Measurements from ENCODE around the gene NXPH3. TPM values are rescaled to one million over a fixed set of nuclear protein-coding genes. Genes with fewer than 3 reads are reported as not detected.

NXPH3 gene
- total RNA-seq, 1 experiment from 2014 or later: 0.26 TPM

- no peak for TF ChIP-seq EZH2phosphoT487 (IDR thresholded peaks at IDR 0.05; ENCODE audit: borderline replicate concordance, low read length)
- no peak for TF ChIP-seq EZH2 (IDR thresholded peaks at IDR 0.05; ENCODE audit: low read length, unreplicated experiment)
- TF ChIP-seq CTCF (conservative IDR thresholded peaks at IDR 0.05; ENCODE audit: low read depth, low read length): no peak
- BruUV-seq (replicated peaks): no TSS peak
- H3K4me2 ChIP-seq (ENCODE audit: low read length): no peak overlapping the region
- intact Hi-C loops (cut with micrococcal nuclease): no loop called here
- no peak overlapping the region for H3K4me3 ChIP-seq (ENCODE audit: low read length)
- ATAC-seq (no peak), DNase-seq (no peak)
- no peaks in the 10 kb centered on the region for H3K9me3 ChIP-seq (ENCODE audit: low read length)
- no peaks in the 10 kb centered on the region for H3K27me3 ChIP-seq (ENCODE audit: low read length)
- no peaks in the 10 kb centered on the region for H3F3A ChIP-seq (ENCODE audit: low read length, unreplicated experiment)
- H3K9me2 ChIP-seq (replicated peaks; ENCODE audit: low read length): no peaks in the 10 kb centered on the region
- H4K20me1 ChIP-seq (ENCODE audit: low read length): no peaks in the 10 kb centered on the region
- ChIA-PET CTCF (interaction anchor here (0.8 kb wide), 1 partner anchor 27 kb away, joined by 12 read pairs; no protein-coding TSS in a partner anchor), POLR2A (ENCODE audit: unreplicated experiment) (no interaction called here)
- H3K36me3 ChIP-seq (ENCODE audit: low read depth, low read length): peaks cover 42% of the 10 kb centered on the region
- H3K79me2 ChIP-seq (ENCODE audit: low read length): no peaks in the 10 kb centered on the region
- H3K27ac ChIP-seq (ENCODE audit: low read length): no peak overlapping the region
- no peak overlapping the region for H2AFZ ChIP-seq (ENCODE audit: low read length)
- no peaks in the 10 kb centered on the region for H3K4me1 ChIP-seq (ENCODE audit: insufficient read depth, low read length)
- H3K9ac ChIP-seq (ENCODE audit: low read length): no peak overlapping the region
These were observed 22.4 kb downstream of the NXPH3 start for GRCh38 chr17:49597928-49598655.

DNA sequence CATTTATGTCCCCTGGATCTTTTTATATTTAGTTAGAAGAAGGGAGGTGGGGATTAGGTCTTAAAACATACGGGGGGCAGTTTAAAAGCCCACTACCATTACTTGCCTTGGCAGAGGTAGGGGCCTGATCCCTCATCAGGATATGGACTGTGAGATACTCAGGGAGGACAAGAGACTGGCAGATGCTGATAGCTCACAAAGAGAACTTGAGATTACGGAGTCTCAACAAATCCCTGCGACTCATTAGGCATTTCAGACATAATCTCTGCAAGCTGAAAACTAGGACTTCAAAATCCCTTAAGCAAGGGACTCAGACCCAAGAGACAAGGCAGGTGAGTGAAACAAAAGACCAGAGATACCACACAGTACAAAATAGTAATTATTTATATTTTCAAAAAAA, 23.2 kb downstream of the NXPH3 start:
- Histone ChIP-seq H3K4me3 (ENCODE audit: low read length) (no peak overlapping the region), H3K4me2 (ENCODE audit: low read length) (no peak overlapping the region), H3K27ac (ENCODE audit: low read length) (no peak overlapping the region), H3K36me3 (ENCODE audit: low read depth, low read length) (peaks cover 51% of the 10 kb centered on the region), H3F3A (ENCODE audit: low read length, unreplicated experiment) (no peaks in the 10 kb centered on the region), H3K79me2 (ENCODE audit: low read length) (no peaks in the 10 kb centered on the region), H3K9me3 (ENCODE audit: low read length) (no peaks in the 10 kb centered on the region), H3K9me2 (replicated peaks; ENCODE audit: low read length) (no peaks in the 10 kb centered on the region), H4K20me1 (ENCODE audit: low read length) (no peaks in the 10 kb centered on the region), H3K9ac (ENCODE audit: low read length) (no peak overlapping the region), H2AFZ (ENCODE audit: low read length) (no peak overlapping the region), H3K4me1 (ENCODE audit: insufficient read depth, low read length) (no peaks in the 10 kb centered on the region), H3K27me3 (ENCODE audit: low read length) (no peaks in the 10 kb centered on the region)
- ChIA-PET POLR2A (ENCODE audit: unreplicated experiment) (no interaction called here), CTCF (interaction anchor here (0.7 kb wide), 1 partner anchor 43 kb away, joined by 9 read pairs; no protein-coding TSS in a partner anchor)
- intact Hi-C loops (cut with micrococcal nuclease): no loop called here
- DNase-seq (no peak), ATAC-seq (no peak)
- TF ChIP-seq CTCF (conservative IDR thresholded peaks at IDR 0.05; ENCODE audit: low read depth, low read length) (no peak), EZH2phosphoT487 (IDR thresholded peaks at IDR 0.05; ENCODE audit: borderline replicate concordance, low read length) (no peak), EZH2 (IDR thresholded peaks at IDR 0.05; ENCODE audit: low read length, unreplicated experiment) (no peak)
- no TSS peak for BruUV-seq (replicated peaks)

DNA sequence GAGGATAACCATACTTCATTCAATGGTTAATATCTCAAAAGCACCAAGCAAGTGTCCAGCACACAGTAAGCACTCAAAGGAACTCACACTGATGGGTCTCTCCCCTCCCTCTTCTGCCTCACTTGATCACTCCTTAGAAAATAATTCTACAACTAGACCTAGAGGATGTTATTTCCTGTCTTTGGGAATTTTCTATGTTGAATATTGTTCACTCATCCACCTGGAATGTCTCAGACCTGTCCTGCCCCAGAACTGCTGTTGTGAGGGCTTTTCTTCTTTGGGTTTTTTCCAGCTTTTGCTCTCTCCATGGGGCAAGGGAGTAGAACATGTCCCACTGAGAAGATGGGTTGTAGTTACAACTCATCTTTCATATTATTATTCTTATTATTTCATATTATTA, 25.3 kb downstream of the NXPH3 start:
- Histone ChIP-seq H3K9me3 (ENCODE audit: low read length) (no peaks in the 10 kb centered on the region), H3F3A (ENCODE audit: low read length, unreplicated experiment) (no peaks in the 10 kb centered on the region), H3K36me3 (ENCODE audit: low read depth, low read length) (peaks cover 61% of the 10 kb centered on the region), H3K4me3 (ENCODE audit: low read length) (no peak overlapping the region), H4K20me1 (ENCODE audit: low read length) (no peaks in the 10 kb centered on the region), H3K9me2 (replicated peaks; ENCODE audit: low read length) (no peaks in the 10 kb centered on the region), H3K4me1 (ENCODE audit: insufficient read depth, low read length) (no peaks in the 10 kb centered on the region), H3K9ac (ENCODE audit: low read length) (no peak overlapping the region), H3K4me2 (ENCODE audit: low read length) (no peak overlapping the region), H3K79me2 (ENCODE audit: low read length) (no peaks in the 10 kb centered on the region), H2AFZ (ENCODE audit: low read length) (no peak overlapping the region), H3K27me3 (ENCODE audit: low read length) (no peaks in the 10 kb centered on the region), H3K27ac (ENCODE audit: low read length) (no peak overlapping the region)
- ChIA-PET POLR2A (ENCODE audit: unreplicated experiment) (no interaction called here), CTCF (no interaction called here)
- no peak for TF ChIP-seq EZH2phosphoT487 (IDR thresholded peaks at IDR 0.05; ENCODE audit: borderline replicate concordance, low read length)
- TF ChIP-seq EZH2 (IDR thresholded peaks at IDR 0.05; ENCODE audit: low read length, unreplicated experiment): no peak
- TF ChIP-seq CTCF (conservative IDR thresholded peaks at IDR 0.05; ENCODE audit: low read depth, low read length): no peak
- DNase-seq (no peak), ATAC-seq (no peak)
- intact Hi-C loops (cut with micrococcal nuclease): no loop called here
- no TSS peak for BruUV-seq (replicated peaks)

Measured in PC-3 (cell line).